Liver (tissue), 9 donors: ENCODE results near the gene TNFRSF25. TPM values are rescaled to one million over a fixed set of nuclear protein-coding genes. Genes with fewer than 3 reads are reported as not detected.

Experiments
- DNase-seq: peaks from one replicate; pipeline ENCODE4 v3.0.0-alpha.2; 2017; ENCODE audit warnings: low spot score
- H3K27ac ChIP-seq, 2 donors: one replicate each; pipeline ENCODE4 v1.7.0; 2013; ENCODE audit warnings: inconsistent platforms in 2 of 2, low read length in 2 of 2, control low read depth in 1 of 2, low read depth in 1 of 2, mild to moderate bottlenecking in 1 of 2
- H3K27me3 ChIP-seq, 4 donors: one replicate each; pipeline versions ENCODE4 v1.6.1 to v1.7.0; 2013; ENCODE audit warnings: low read length in 3 of 4, inconsistent platforms in 1 of 4, mild to moderate bottlenecking in 1 of 4, moderate library complexity in 1 of 4; ENCODE audit not compliant: control insufficient read depth in 4 of 4, insufficient read depth in 4 of 4
- H3K36me3 ChIP-seq, 4 donors: one replicate each; pipeline versions ENCODE4 v1.6.1 to v1.7.0; 2013; ENCODE audit warnings: low read length in 3 of 4, mild to moderate bottlenecking in 3 of 4, low read depth in 1 of 4, moderate library complexity in 1 of 4; ENCODE audit not compliant: control insufficient read depth in 4 of 4, insufficient read depth in 3 of 4
- H3K4me1 ChIP-seq, 4 donors: one replicate each; pipeline versions ENCODE4 v1.6.1 to v1.7.0; 2013; ENCODE audit warnings: low read length in 3 of 4, mild to moderate bottlenecking in 3 of 4, moderate library complexity in 1 of 4; ENCODE audit not compliant: control insufficient read depth in 4 of 4, insufficient read depth in 4 of 4
- H3K4me3 ChIP-seq, 3 donors: one replicate each; pipeline versions ENCODE4 v1.6.1 to v1.7.0; 2013; ENCODE audit warnings: low read length in 3 of 3, control low read depth in 1 of 3, low read depth in 1 of 3, mild to moderate bottlenecking in 1 of 3
- H3K9ac ChIP-seq, 2 donors: one replicate each; pipeline ENCODE4 v1.7.0; 2013; ENCODE audit warnings: low read length in 2 of 2, mild to moderate bottlenecking in 2 of 2, moderate library complexity in 2 of 2, control low read depth in 1 of 2, low read depth in 1 of 2
- H3K9me3 ChIP-seq, 4 donors: one replicate each; pipeline versions ENCODE4 v1.6.1 to v1.7.0; 2013; ENCODE audit warnings: low read length in 3 of 4; ENCODE audit not compliant: control insufficient read depth in 4 of 4
- ATF3 ChIP-seq: IDR thresholded peaks from 2 replicates; pipeline ENCODE4 v1.6.1; 2016; ENCODE audit warnings: antibody characterized with exemption
- CTCF ChIP-seq: fragments of 150-350 bp; IDR thresholded peaks from 2 replicates; pipeline ENCODE4 v1.5.1; 2017; ENCODE audit warnings: improper control_type of control experiment, low read depth, low read length; ENCODE audit not compliant: missing input control
- EGR1 ChIP-seq, 2 donors: IDR thresholded peaks; 2 replicates each; pipeline ENCODE4 v1.6.1; 2016 to 2018; ENCODE audit warnings: antibody characterized with exemption in 2 of 2, low read depth in 2 of 2
- FOXA1 ChIP-seq: IDR thresholded peaks from 2 replicates; pipeline ENCODE4 v1.6.1; 2016; ENCODE audit warnings: antibody characterized with exemption
- FOXA2 ChIP-seq: IDR thresholded peaks from 2 replicates; pipeline ENCODE4 v1.6.1; 2016; ENCODE audit warnings: antibody characterized with exemption
- HNF4A ChIP-seq, 2 donors: conservative IDR thresholded peaks; 2 replicates each; pipeline ENCODE4 v1.6.1; 2016; ENCODE audit warnings: antibody characterized with exemption in 2 of 2, mild to moderate bottlenecking in 2 of 2
- HNF4G ChIP-seq: IDR thresholded peaks from 2 replicates; pipeline ENCODE4 v1.6.1; 2016; ENCODE audit warnings: antibody characterized with exemption
- JUND ChIP-seq, 2 donors: IDR thresholded peaks; 2 replicates each; pipeline ENCODE4 v1.6.1; 2016; ENCODE audit warnings: antibody characterized with exemption in 2 of 2
- MAX ChIP-seq: IDR thresholded peaks from 2 replicates; pipeline ENCODE4 v1.6.1; 2016; ENCODE audit warnings: antibody characterized with exemption
- NR2F2 ChIP-seq: IDR thresholded peaks from 2 replicates; pipeline ENCODE4 v1.6.1; 2016; ENCODE audit warnings: antibody characterized with exemption
- RAD21 ChIP-seq, 2 donors: IDR thresholded peaks; 2 replicates each; pipeline ENCODE4 v1.6.1; 2016; ENCODE audit warnings: antibody characterized with exemption in 2 of 2, mild to moderate bottlenecking in 2 of 2
- RXRA ChIP-seq, 2 donors: IDR thresholded peaks; 2 replicates each; pipeline ENCODE4 v1.6.1; 2017 to 2018; ENCODE audit warnings: antibody characterized with exemption in 2 of 2, mild to moderate bottlenecking in 1 of 2
- SP1 ChIP-seq: IDR thresholded peaks from 2 replicates; pipeline ENCODE4 v1.6.1; 2018; ENCODE audit warnings: antibody characterized with exemption, mild to moderate bottlenecking
- TAF1 ChIP-seq: conservative IDR thresholded peaks from 2 replicates; pipeline ENCODE4 v1.6.1; 2016; ENCODE audit warnings: antibody characterized with exemption, mild to moderate bottlenecking
- YY1 ChIP-seq: IDR thresholded peaks from 2 replicates; pipeline ENCODE4 v1.6.1; 2016; ENCODE audit warnings: antibody characterized with exemption, mild to moderate bottlenecking
- ZBTB33 ChIP-seq: IDR thresholded peaks from 2 replicates; pipeline ENCODE4 v1.6.1; 2016; ENCODE audit warnings: antibody characterized with exemption
- WGBS: extraction: QIAGEN DNeasy Blood & Tissue Kit; methylation state at CpG from one replicate; pipeline ENCODE4 v1.1.7; 2013; 5-methylcytosine and 5-hydroxymethylcytosine counted together
- polyA plus RNA-seq, 2 donors: library from polyadenylated mRNA; stranded (reverse) in 1 of 2; unstranded in 1 of 2; fragments of 200-250 nt in 1 of 2; fragments of >200 nt in 1 of 2; fragmentation: Nextera tagmentation in 1 of 2; extraction: Ambion mirVana in 1 of 2; gene quantifications; one replicate each; pipeline versions ENCODE4 v1.2.1 to v1.2.3, GENCODE V29; 2013 to 2015
- total RNA-seq, 2 donors: library from RNA; depleted of rRNA; stranded (reverse); fragments of >200 nt; gene quantifications; one replicate each; pipeline ENCODE4 v1.2.3, GENCODE V29; 2014
- TF ChIP-seq, protein P1 (sequence below): IDR thresholded peaks from 2 replicates; pipeline ENCODE4 v1.6.1; 2016; ENCODE audit warnings: antibody characterized with exemption, mild to moderate bottlenecking
- donor health status: healthy.
- donor health status: healthy.
- donor health status: healthy.
- donor health status: healthy.
- donor health status: healthy.

TNFRSF25 gene
- total and polyA plus RNA-seq, 4 donors: 0.78 to 2.6 (median 2.0) TPM

DNA sequence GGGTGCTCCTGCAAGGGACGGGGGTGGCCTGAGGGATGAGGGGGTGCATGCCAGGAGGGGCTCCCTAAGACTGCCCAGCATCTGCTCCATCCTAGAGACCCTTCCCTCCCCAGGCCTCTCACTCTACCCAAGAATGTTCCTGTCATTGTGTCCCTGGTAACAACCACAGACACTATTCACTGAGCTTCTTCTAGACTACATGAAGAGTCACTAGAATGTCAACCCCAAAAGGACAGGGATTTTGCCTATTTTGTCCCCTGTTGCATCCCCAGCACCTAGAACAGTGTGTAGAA is 2.9 kb downstream of the TNFRSF25 start:
- no peak overlapping the region for H3K27ac ChIP-seq
- peaks cover 0 to 20% (median 8%) of the 10 kb centered on the region in 4 donors for H3K4me1 ChIP-seq
- H3K27me3 ChIP-seq: no peaks in the 10 kb centered on the region
- H3K36me3 ChIP-seq: peaks cover 0 to 4% (median 1%) of the 10 kb centered on the region in 4 donors
- H3K4me3 ChIP-seq: no peak overlapping the region
- no peak overlapping the region for H3K9ac ChIP-seq
- 74% methylated on average over 1 of the region's 1 CpG for WGBS
- no peak for DNase-seq
- H3K9me3 ChIP-seq: no peaks in the 10 kb centered on the region
- TF ChIP-seq, protein P1, sequence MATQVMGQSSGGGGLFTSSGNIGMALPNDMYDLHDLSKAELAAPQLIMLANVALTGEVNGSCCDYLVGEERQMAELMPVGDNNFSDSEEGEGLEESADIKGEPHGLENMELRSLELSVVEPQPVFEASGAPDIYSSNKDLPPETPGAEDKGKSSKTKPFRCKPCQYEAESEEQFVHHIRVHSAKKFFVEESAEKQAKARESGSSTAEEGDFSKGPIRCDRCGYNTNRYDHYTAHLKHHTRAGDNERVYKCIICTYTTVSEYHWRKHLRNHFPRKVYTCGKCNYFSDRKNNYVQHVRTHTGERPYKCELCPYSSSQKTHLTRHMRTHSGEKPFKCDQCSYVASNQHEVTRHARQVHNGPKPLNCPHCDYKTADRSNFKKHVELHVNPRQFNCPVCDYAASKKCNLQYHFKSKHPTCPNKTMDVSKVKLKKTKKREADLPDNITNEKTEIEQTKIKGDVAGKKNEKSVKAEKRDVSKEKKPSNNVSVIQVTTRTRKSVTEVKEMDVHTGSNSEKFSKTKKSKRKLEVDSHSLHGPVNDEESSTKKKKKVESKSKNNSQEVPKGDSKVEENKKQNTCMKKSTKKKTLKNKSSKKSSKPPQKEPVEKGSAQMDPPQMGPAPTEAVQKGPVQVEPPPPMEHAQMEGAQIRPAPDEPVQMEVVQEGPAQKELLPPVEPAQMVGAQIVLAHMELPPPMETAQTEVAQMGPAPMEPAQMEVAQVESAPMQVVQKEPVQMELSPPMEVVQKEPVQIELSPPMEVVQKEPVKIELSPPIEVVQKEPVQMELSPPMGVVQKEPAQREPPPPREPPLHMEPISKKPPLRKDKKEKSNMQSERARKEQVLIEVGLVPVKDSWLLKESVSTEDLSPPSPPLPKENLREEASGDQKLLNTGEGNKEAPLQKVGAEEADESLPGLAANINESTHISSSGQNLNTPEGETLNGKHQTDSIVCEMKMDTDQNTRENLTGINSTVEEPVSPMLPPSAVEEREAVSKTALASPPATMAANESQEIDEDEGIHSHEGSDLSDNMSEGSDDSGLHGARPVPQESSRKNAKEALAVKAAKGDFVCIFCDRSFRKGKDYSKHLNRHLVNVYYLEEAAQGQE: no peak
- TF ChIP-seq CTCF: no peak
- TF ChIP-seq HNF4G: no peak
- no peak for TF ChIP-seq FOXA2
- TF ChIP-seq HNF4A (conservative IDR thresholded peaks at IDR 0.05): no peak
- no peak for TF ChIP-seq RAD21 (IDR thresholded peaks at IDR 0.05)
- no peak for TF ChIP-seq ZBTB33
- no peak for TF ChIP-seq YY1
- TF ChIP-seq TAF1: no peak
- no peak for TF ChIP-seq RXRA (IDR thresholded peaks at IDR 0.05)
- no peak for TF ChIP-seq ATF3
- no peak for TF ChIP-seq JUND (IDR thresholded peaks at IDR 0.05)
- no peak for TF ChIP-seq NR2F2
- no peak for TF ChIP-seq FOXA1

DNA sequence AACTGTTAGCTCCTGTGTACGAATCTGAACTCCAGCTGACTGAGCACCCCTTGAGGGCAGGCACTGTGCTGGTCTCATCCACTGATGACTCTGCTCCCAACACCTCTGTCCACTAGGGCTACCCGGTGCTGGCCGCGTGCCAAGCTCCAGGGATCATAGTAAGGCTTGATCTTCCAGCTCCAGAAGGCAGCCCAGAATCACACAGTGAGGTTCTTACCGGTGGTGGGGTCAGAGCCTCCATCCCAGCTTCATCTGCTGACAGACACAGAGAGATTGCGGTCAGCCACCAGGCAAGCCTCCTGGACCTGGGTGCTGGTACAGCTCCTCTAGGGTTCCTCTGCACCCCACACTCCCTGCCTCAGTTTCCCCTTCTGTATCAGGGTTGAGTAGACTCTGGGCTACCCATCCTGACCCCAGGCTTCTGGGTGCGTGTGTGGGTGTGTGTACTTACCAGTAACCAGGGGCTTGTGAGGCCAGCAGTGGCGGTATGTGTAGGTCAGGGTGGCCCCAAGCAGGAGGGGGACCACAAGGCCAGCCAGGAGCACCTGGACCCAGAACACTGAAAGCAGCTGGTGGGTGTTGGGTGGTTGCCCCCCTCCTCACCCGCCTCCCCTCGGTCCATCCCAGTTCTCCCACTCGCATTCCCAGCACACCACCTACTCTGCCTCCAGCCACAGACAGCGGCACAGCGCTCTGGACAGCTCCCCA is 3.4 kb downstream of the TNFRSF25 start:
- H3K4me3 ChIP-seq: no peak overlapping the region
- H3K9me3 ChIP-seq: no peaks in the 10 kb centered on the region
- peaks cover 0 to 4% (median 1%) of the 10 kb centered on the region in 4 donors for H3K36me3 ChIP-seq
- no peaks in the 10 kb centered on the region for H3K27me3 ChIP-seq
- no peak for DNase-seq
- no peak overlapping the region for H3K27ac ChIP-seq
- H3K9ac ChIP-seq: no peak overlapping the region
- peaks cover 0 to 20% (median 8%) of the 10 kb centered on the region in 4 donors for H3K4me1 ChIP-seq
- 82% methylated on average over 13 of the region's 13 CpGs for WGBS
- TF ChIP-seq SP1 (no peak), EGR1 (IDR thresholded peaks at IDR 0.05; ENCODE audit: low read depth in 2 of 2) (no peak), JUND (IDR thresholded peaks at IDR 0.05) (no peak), FOXA2 (no peak), ATF3 (no peak), YY1 (no peak), RAD21 (IDR thresholded peaks at IDR 0.05) (no peak), TAF1 (no peak), RXRA (IDR thresholded peaks at IDR 0.05) (no peak), MAX (no peak), HNF4A (conservative IDR thresholded peaks at IDR 0.05) (no peak), ZBTB33 (no peak)
- TF ChIP-seq, protein P1: no peak
